Measurements from ENCODE around the gene ZNF22.

- no peak for TF ChIP-seq CTCF (IDR thresholded peaks at IDR 0.05)
- no peak for TF ChIP-seq POLR2AphosphoS5 (IDR thresholded peaks at IDR 0.05; ENCODE audit: insufficient read depth in 1 of 2, low read depth in 1 of 2)
Measured at GRCh38 chr10:44990302-44990655, 10.4 kb upstream of the ZNF22 start.

All from vagina (tissue), 2 donors.